ENCODE data around the gene FUS. TPM values are rescaled to one million over a fixed set of nuclear protein-coding genes. Genes with fewer than 3 reads are reported as not detected.

FUS gene
- total and polyA plus RNA-seq, 2 donors (not counting 3 experiments of a cell fraction or from before 2014, with no cell fraction given): 307 to 569 TPM

DNA sequence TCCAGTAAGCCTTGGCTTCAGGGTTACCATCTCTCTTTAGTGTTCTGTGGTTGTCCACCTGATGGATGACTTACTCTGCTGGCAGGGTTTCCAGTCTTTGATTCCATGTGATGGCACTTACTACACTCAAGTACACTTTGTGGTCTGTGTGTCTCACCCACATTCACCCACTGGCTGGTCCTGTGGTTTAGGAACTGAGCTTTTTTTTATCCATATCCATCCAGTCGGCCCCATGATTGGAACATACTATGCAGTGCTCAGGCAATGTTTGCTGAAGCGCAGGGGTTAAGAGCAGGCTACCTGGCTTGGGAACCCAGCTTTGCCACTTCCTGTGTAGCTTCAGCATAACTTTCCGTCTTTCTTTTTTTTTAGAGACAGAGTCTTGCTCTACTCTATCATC lies 2.8 kb upstream of the FUS start:
- POLR2A ChIA-PET: no interaction called here
- intact Hi-C loops (cut with micrococcal nuclease): no loop called here
- Histone ChIP-seq H3K79me2 (ENCODE audit: control insufficient read depth, insufficient read depth, low read length) (peaks cover 21% of the 10 kb centered on the region), H4K20me1 (replicated peaks; ENCODE audit: control insufficient read depth, extremely low read depth, insufficient read depth, low read length) (peaks cover 6% of the 10 kb centered on the region), H3K4me1 (ENCODE audit: control insufficient read depth, extremely low read depth, insufficient read depth, low read length) (peaks cover 10% of the 10 kb centered on the region), H2AFZ (ENCODE audit: low read depth, low read length) (no peak overlapping the region), H3K4me3 (replicated peaks in 1 of 3; ENCODE audit: insufficient read depth in 1 of 3, low read depth in 1 of 3, low read length in 3 of 3) (no peak overlapping the region), H3K27ac (ENCODE audit: insufficient read depth, low read depth, low read length) (no peak overlapping the region), H3K4me2 (ENCODE audit: insufficient read depth, low read length) (no peak overlapping the region), H3K9me3 (replicated peaks; ENCODE audit: control insufficient read depth, insufficient read depth, low read length) (no peaks in the 10 kb centered on the region), H3K9ac (replicated peaks; ENCODE audit: extremely low read depth, insufficient read depth, low read length) (no peak overlapping the region), H3K36me3 (ENCODE audit: control insufficient read depth in 2 of 2, extremely low read depth in 1 of 2, insufficient read depth in 2 of 2, low read length in 2 of 2) (peaks cover 0 to under 1% of the 10 kb centered on the region in 2 experiments), H3K9me1 (replicated peaks; ENCODE audit: control insufficient read depth, extremely low read depth, insufficient read depth, low read length) (no peaks in the 10 kb centered on the region), H3K27me3 (ENCODE audit: control insufficient read depth in 2 of 2, insufficient read depth in 2 of 2, low read length in 2 of 2) (no peaks in the 10 kb centered on the region)
- no peak for FAIRE-seq
- DNase-seq (ENCODE audit: low read depth, low spot score): no peak
- no peak for TF ChIP-seq GATA2 (IDR thresholded peaks at IDR 0.05; ENCODE audit: insufficient read depth, insufficient read length, low read depth, low read length)
- no peak for TF ChIP-seq POLR2AphosphoS5 (IDR thresholded peaks at IDR 0.05; ENCODE audit: insufficient read depth, low read depth, low read length)
- TF ChIP-seq MYC (IDR thresholded peaks at IDR 0.05; ENCODE audit: low read depth, low read length): no peak
- TF ChIP-seq, protein P1, sequence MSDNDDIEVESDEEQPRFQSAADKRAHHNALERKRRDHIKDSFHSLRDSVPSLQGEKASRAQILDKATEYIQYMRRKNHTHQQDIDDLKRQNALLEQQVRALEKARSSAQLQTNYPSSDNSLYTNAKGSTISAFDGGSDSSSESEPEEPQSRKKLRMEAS (IDR thresholded peaks at IDR 0.05; ENCODE audit: insufficient read depth, insufficient read length): no peak
- TF ChIP-seq, protein P2, sequence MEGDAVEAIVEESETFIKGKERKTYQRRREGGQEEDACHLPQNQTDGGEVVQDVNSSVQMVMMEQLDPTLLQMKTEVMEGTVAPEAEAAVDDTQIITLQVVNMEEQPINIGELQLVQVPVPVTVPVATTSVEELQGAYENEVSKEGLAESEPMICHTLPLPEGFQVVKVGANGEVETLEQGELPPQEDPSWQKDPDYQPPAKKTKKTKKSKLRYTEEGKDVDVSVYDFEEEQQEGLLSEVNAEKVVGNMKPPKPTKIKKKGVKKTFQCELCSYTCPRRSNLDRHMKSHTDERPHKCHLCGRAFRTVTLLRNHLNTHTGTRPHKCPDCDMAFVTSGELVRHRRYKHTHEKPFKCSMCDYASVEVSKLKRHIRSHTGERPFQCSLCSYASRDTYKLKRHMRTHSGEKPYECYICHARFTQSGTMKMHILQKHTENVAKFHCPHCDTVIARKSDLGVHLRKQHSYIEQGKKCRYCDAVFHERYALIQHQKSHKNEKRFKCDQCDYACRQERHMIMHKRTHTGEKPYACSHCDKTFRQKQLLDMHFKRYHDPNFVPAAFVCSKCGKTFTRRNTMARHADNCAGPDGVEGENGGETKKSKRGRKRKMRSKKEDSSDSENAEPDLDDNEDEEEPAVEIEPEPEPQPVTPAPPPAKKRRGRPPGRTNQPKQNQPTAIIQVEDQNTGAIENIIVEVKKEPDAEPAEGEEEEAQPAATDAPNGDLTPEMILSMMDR (IDR thresholded peaks at IDR 0.05; ENCODE audit: extremely low read depth in 1 of 2, insufficient read depth in 1 of 2, low read depth in 1 of 2, low read length in 2 of 2): no peak
- no peak for TF ChIP-seq FOS (IDR thresholded peaks at IDR 0.05; ENCODE audit: borderline replicate concordance, insufficient read depth, low read length)
- no peak for TF ChIP-seq EZH2 (IDR thresholded peaks at IDR 0.05; ENCODE audit: borderline replicate concordance, low read depth, low read length, severe bottlenecking)
- TF ChIP-seq POLR2A (IDR thresholded peaks at IDR 0.05; ENCODE audit: low read depth, low read length): no peak
- no peak for TF ChIP-seq JUN (IDR thresholded peaks at IDR 0.05; ENCODE audit: borderline replicate concordance, insufficient read depth, insufficient read length, low read depth)
- dilution Hi-C loops (cut with MboI; ENCODE audit: extremely low pct_ligation_motif_present, low sequenced_read_pairs): no loop called here
- no TSS peak for BruUV-seq (replicated peaks)
- CTCF ChIA-PET: no interaction called here
